ENCODE measurements around the gene PARM1.

The PARM1 gene

DNA sequence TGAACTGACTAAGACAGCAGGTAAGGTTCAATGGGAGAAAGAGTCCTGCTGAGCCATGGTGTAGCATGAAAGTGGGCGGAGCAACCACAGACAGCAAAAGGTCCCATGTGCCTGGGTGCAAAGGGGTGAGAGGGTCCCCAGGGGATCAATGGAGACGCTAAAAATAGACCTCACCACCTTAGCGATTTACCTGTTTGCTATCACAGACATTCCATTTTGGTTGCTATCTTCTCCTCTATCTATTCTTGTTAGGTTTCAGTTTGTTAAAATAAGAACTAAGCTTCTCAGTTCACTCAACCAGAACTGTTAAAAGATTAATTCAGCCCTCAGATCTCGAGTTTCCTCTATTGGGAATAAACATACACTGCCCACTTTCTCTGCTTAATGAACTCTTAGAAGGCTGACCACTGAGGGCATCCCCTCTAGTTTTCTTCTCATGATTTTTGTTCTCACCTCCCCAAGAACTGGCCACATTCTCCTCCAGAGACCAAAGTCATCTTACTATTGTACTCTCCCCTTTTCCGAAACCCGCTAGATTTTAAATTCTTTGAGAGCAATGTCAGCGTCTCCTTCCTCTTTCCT lies 136.7 kb downstream of the PARM1 start:
- H3K4me3 ChIP-seq (ENCODE audit: low read depth, low read length) = no peak overlapping the region
- no peak for DNase-seq (ENCODE audit: low read depth, low spot score)
- POLR2A ChIA-PET = no interaction called here
- CTCF ChIA-PET = no interaction called here
- TF ChIP-seq, protein P1, sequence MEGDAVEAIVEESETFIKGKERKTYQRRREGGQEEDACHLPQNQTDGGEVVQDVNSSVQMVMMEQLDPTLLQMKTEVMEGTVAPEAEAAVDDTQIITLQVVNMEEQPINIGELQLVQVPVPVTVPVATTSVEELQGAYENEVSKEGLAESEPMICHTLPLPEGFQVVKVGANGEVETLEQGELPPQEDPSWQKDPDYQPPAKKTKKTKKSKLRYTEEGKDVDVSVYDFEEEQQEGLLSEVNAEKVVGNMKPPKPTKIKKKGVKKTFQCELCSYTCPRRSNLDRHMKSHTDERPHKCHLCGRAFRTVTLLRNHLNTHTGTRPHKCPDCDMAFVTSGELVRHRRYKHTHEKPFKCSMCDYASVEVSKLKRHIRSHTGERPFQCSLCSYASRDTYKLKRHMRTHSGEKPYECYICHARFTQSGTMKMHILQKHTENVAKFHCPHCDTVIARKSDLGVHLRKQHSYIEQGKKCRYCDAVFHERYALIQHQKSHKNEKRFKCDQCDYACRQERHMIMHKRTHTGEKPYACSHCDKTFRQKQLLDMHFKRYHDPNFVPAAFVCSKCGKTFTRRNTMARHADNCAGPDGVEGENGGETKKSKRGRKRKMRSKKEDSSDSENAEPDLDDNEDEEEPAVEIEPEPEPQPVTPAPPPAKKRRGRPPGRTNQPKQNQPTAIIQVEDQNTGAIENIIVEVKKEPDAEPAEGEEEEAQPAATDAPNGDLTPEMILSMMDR (IDR thresholded peaks at IDR 0.05; ENCODE audit: insufficient read depth, low read length, missing control alignments) = no peak

DNA sequence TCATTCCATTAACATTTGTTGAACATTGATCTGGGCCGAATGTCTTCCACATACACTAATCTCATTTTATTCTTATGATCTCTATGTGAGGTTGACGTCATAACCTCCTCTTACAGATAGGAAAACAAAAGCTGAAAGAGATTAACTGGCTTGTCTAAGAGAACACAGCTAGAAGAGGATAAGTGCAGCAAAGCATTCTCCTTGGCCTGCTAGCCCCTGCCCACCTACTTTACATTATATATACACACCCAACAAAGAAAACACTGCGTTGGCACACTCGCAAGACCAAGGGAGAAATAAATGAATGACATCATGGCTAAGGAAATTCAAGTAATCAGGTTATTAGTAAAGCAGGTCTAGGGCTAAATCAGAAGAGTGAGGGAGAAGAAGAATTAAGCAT lies 138.4 kb downstream of the PARM1 start:
- H3K4me3 ChIP-seq (ENCODE audit: low read depth, low read length) = no peak overlapping the region
- ChIA-PET POLR2A (no interaction called here), CTCF (no interaction called here)
- no peak for DNase-seq (ENCODE audit: low read depth, low spot score)
- TF ChIP-seq, protein P1 (IDR thresholded peaks at IDR 0.05; ENCODE audit: insufficient read depth, low read length, missing control alignments) = no peak

DNA sequence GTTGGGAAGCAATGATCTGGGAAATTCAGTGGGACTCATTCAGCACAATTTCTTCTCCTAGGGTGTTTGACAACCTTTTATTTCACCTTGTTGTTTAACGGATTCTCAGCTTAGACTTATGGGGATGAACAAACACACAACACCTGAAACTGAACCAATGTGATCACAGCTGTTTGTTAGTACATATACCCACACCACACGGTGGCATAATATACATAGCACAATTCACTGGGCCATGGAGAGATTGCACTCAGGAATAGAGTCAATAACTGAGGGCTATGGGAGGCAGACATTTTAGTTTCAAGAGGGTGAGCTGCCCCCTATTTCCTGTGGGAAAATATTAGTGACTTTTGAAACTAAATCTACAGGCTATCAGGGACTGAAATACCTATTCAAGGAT lies 148.0 kb downstream of the PARM1 start:
- TF ChIP-seq, protein P1 (IDR thresholded peaks at IDR 0.05; ENCODE audit: insufficient read depth, low read length, missing control alignments) = no peak
- no peak for DNase-seq (ENCODE audit: low read depth, low spot score)
- no peak overlapping the region for H3K4me3 ChIP-seq (ENCODE audit: low read depth, low read length)
- ChIA-PET POLR2A (no interaction called here), CTCF (no interaction called here)

DNA sequence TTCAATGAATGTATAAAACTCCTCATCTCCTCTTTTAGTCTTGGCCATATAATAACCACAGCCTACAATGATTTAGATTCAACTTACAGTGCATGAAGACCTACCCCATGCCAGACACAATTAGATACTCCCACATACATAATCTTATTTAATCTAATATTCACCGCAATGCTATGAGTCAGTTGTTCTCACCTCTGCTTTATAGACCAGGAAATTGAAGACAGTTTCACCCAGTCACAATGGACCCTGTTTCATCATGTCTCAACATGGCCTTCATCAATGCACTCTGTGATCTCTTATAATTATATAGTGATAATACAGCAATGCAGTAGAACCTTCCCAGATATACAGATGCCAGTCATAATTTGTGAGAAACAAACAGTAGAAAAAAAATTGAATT lies 148.6 kb downstream of the PARM1 start:
- DNase-seq (ENCODE audit: low read depth, low spot score) = no peak
- ChIA-PET POLR2A (no interaction called here), CTCF (no interaction called here)
- TF ChIP-seq, protein P1 (IDR thresholded peaks at IDR 0.05; ENCODE audit: insufficient read depth, low read length, missing control alignments) = no peak
- H3K4me3 ChIP-seq (ENCODE audit: low read depth, low read length) = no peak overlapping the region

DNA sequence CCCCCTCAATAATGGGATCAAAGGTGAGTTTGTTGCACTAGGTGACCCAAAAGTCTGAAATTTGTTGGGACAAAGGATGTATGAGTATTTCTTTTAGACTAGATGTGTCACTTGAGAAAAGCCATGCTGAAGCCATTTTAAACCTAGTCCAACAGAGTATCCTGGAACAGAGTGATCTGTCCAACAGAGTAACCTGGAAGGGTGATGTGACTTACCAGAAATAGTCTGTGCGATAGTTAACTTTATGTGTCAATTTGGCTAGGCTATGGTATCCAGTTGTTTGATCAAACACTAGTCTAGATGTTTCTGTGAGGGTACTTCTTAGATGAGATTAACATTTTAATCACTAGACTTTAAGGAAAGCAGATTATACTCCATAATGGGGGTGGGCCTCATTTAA lies 154.5 kb downstream of the PARM1 start:
- no peak overlapping the region for H3K4me3 ChIP-seq (ENCODE audit: low read depth, low read length)
- POLR2A ChIA-PET = no interaction called here
- TF ChIP-seq, protein P1 (IDR thresholded peaks at IDR 0.05; ENCODE audit: insufficient read depth, low read length, missing control alignments) = no peak
- CTCF ChIA-PET = no interaction called here
- no peak for DNase-seq (ENCODE audit: low read depth, low spot score)

DNA sequence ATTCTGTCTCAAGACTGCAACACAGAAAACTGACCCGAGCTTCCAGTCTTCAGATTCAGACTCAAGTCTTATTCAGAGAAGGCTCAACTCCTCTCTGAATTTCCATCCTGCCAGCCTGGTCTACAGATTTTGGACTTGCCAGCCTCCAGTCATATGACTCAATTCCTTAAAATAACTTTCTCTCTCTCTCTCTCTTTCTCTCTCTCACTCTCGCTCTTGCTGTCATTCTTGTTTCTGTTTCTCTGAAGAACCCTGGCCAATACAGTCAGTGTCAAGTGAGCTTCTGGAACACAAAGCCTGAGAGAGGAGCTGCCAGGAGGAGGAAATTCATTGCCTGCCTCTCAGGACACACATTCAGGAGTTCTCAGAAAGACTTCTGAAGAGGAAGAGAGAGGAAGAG lies 154.9 kb downstream of the PARM1 start:
- CTCF ChIA-PET = no interaction called here
- POLR2A ChIA-PET = no interaction called here
- no peak overlapping the region for H3K4me3 ChIP-seq (ENCODE audit: low read depth, low read length)
- TF ChIP-seq, protein P1 (IDR thresholded peaks at IDR 0.05; ENCODE audit: insufficient read depth, low read length, missing control alignments) = no peak
- no peak for DNase-seq (ENCODE audit: low read depth, low spot score)
